IMR-90 (cell line): ENCODE data around the gene RAB11FIP4. TPM values are rescaled to one million over a fixed set of nuclear protein-coding genes. Genes with fewer than 3 reads are reported as not detected.

Experiments
- ATAC-seq: fragments of 200-7000 bp; cut with Tn5 transposase; 2 replicates; pipeline ENCODE4 v1.9.1; 2020; ENCODE audit warnings: low read depth, mild to moderate bottlenecking, moderate library complexity
- BruUV-seq: library from RNA; stranded (reverse); fragments of 400-500 nt; replicated peaks from 2 replicates; lab custom pipeline; 2021; lab: Mats Ljungman, UMichigan
- CTCF ChIA-PET: fragments of 300-600 bp; formaldehyde crosslinking; extraction: SDS; loops from one replicate; lab custom pipeline; 2021; ENCODE audit warnings: antibody characterized with exemption; lab: Yijun Ruan, JAX
- POLR2A ChIA-PET: fragments of 300-600 bp; sonication (Branson Sonifier 250); formaldehyde crosslinking; loops from one replicate; lab custom pipeline; 2022; ENCODE audit warnings: antibody characterized with exemption; ENCODE audit not compliant: unreplicated experiment; lab: Charles Lee
- DNase-seq: peaks from one replicate; pipeline ENCODE4 v3.0.0; 2013
- H2AFZ ChIP-seq: replicated peaks from 2 replicates; pipeline ENCODE3; 2013; ENCODE audit warnings: low read length, mild to moderate bottlenecking; ENCODE audit not compliant: poor library complexity
- H2AK5ac ChIP-seq: 2 replicates; pipeline ENCODE4 v1.6.1; 2013; ENCODE audit warnings: low read depth, low read length, inconsistent platforms
- H2AK9ac ChIP-seq: replicated peaks from 2 replicates; pipeline ENCODE3; 2013; ENCODE audit warnings: mild to moderate bottlenecking, low read depth, low read length, moderate library complexity; ENCODE audit not compliant: poor library complexity
- H2BK120ac ChIP-seq: 2 replicates; pipeline ENCODE4 v1.6.1; 2013; ENCODE audit warnings: low read depth, low read length, inconsistent platforms
- H2BK15ac ChIP-seq: 3 replicates; pipeline ENCODE4 v1.6.1; 2013; ENCODE audit warnings: low read depth, low read length, inconsistent platforms
- H2BK20ac ChIP-seq: 2 replicates; pipeline ENCODE4 v1.6.1; 2013; ENCODE audit warnings: low read depth, mild to moderate bottlenecking, inconsistent platforms, low read length, moderate library complexity
- H2BK5ac ChIP-seq: 2 replicates; pipeline ENCODE4 v1.6.1; 2013; ENCODE audit warnings: mild to moderate bottlenecking, low read depth, low read length, inconsistent platforms; ENCODE audit not compliant: poor library complexity, severe bottlenecking
- H3K14ac ChIP-seq: replicated peaks from 2 replicates; pipeline ENCODE4 v1.6.1; 2013; ENCODE audit warnings: low read depth, low read length, inconsistent platforms
- H3K18ac ChIP-seq: 2 replicates; pipeline ENCODE4 v1.6.1; 2013; ENCODE audit warnings: low read depth, low read length, control low read depth
- H3K23ac ChIP-seq: 2 replicates; pipeline ENCODE4 v1.6.1; 2013; ENCODE audit warnings: low read depth, low read length, inconsistent platforms
- H3K27ac ChIP-seq: 2 replicates; pipeline ENCODE4 v1.5.1; 2013; ENCODE audit warnings: mild to moderate bottlenecking, control low read depth, low read length; ENCODE audit not compliant: insufficient read depth
- H3K27me3 ChIP-seq: 2 replicates; pipeline ENCODE4 v1.6.1; 2013; ENCODE audit warnings: low read length; ENCODE audit not compliant: control insufficient read depth, insufficient read depth
- H3K36me3 ChIP-seq: 2 replicates; pipeline ENCODE4 v1.6.1; 2013; ENCODE audit warnings: low read length, mixed read lengths; ENCODE audit not compliant: control insufficient read depth, insufficient read depth
- H3K4ac ChIP-seq: 2 replicates; pipeline ENCODE4 v1.6.1; 2013; ENCODE audit warnings: low read depth, low read length, inconsistent platforms
- H3K4me1 ChIP-seq: 2 replicates; pipeline ENCODE4 v1.6.1; 2013; ENCODE audit warnings: low read length, mixed read lengths; ENCODE audit not compliant: control insufficient read depth, insufficient read depth
- H3K4me2 ChIP-seq: 2 replicates; pipeline ENCODE4 v1.6.1; 2013; ENCODE audit warnings: low read depth, mild to moderate bottlenecking, control low read depth, low read length, moderate library complexity
- H3K4me3 ChIP-seq: 2 replicates; pipeline ENCODE4 v1.5.1; 2013; ENCODE audit warnings: low read depth, mild to moderate bottlenecking, control low read depth, low read length, moderate library complexity; ENCODE audit not compliant: insufficient read depth
- H3K56ac ChIP-seq: 2 replicates; pipeline ENCODE4 v1.6.1; 2013; ENCODE audit warnings: low read length, inconsistent platforms; ENCODE audit not compliant: insufficient read depth; ENCODE audit errors: extremely low read depth
- H3K79me1 ChIP-seq, 2 experiments: 2 replicates each; pipeline ENCODE4 v1.6.1; 2013; ENCODE audit warnings: low read length in 2 of 2, inconsistent platforms in 1 of 2, low read depth in 1 of 2
- H3K9ac ChIP-seq: 2 replicates; pipeline ENCODE4 v1.6.1; 2013; ENCODE audit warnings: low read depth, low read length, control low read depth
- H3K9me1 ChIP-seq: 2 replicates; pipeline ENCODE4 v1.6.1; 2013; ENCODE audit warnings: low read length, inconsistent platforms; ENCODE audit not compliant: insufficient read depth
- H3K9me3 ChIP-seq: 2 replicates; pipeline ENCODE4 v1.6.1; 2013; ENCODE audit warnings: low read length; ENCODE audit not compliant: control insufficient read depth, insufficient read depth
- H4K20me1 ChIP-seq: 2 replicates; pipeline ENCODE4 v1.6.1; 2013; ENCODE audit warnings: low read length, inconsistent platforms; ENCODE audit not compliant: insufficient read depth
- H4K5ac ChIP-seq: 2 replicates; pipeline ENCODE4 v1.6.1; 2013; ENCODE audit warnings: mild to moderate bottlenecking, low read depth, low read length, control low read depth
- H4K8ac ChIP-seq, 2 experiments: 2 replicates each; pipeline ENCODE4 v1.6.1; 2013; ENCODE audit warnings: low read depth in 2 of 2, low read length in 2 of 2, control low read depth in 1 of 2, inconsistent platforms in 1 of 2
- H4K91ac ChIP-seq: 2 replicates; pipeline ENCODE4 v1.6.1; 2013; ENCODE audit warnings: low read depth, low read length, inconsistent platforms; ENCODE audit not compliant: insufficient read depth
- WGBS, 2 experiments: methylation state at CpG; one replicate each; pipeline versions ENCODE4 v1.1.5 to v1.1.7; 2013; ENCODE audit warnings: missing lambda C conversion rate in 2 of 2; ENCODE audit not compliant: insufficient read length in 1 of 2; ENCODE audit errors: extremely low coverage in 2 of 2; 5-methylcytosine and 5-hydroxymethylcytosine counted together
- dilution Hi-C: fragments of 300-500 bp; cut with HindIII; formaldehyde crosslinking; loops from one replicate; pipeline ENCODE4 v1.14.3; 2018; ENCODE audit warnings: low sequenced_read_pairs; ENCODE audit not compliant: unreplicated experiment
- in situ Hi-C: fragments of 300-500 bp; cut with MboI; formaldehyde crosslinking; loops from 3 replicates; pipeline ENCODE4 v1.14.3; 2019; ENCODE audit warnings: low sequenced_read_pairs, inconsistent platforms, mixed read lengths
- intact Hi-C: fragments of 100-400 bp; cut with micrococcal nuclease; formaldehyde crosslinking; loops from 2 replicates; pipeline ENCODE4 v1.10.0; 2022
- polyA plus RNA-seq, 3 experiments: library from polyadenylated mRNA; depleted of rRNA; stranded (reverse); fragments of >200 nt; gene quantifications; 2 replicates each; pipeline ENCODE4 v1.2.3, GENCODE V29; 2012; ENCODE audit warnings: low replicate concordance in 1 of 3
- total RNA-seq: library from RNA; depleted of rRNA; stranded (reverse); fragments of >200 nt; gene quantifications from 2 replicates; pipeline ENCODE4 v1.2.3, GENCODE V29; 2012
- TF ChIP-seq, protein P1 (sequence below): fragments of 150-350 bp; IDR thresholded peaks from 2 replicates; pipeline ENCODE4 v1.6.1; 2016; ENCODE audit warnings: low read depth, mild to moderate bottlenecking, low read length, moderate library complexity, borderline replicate concordance

RAB11FIP4 gene
- total and polyA plus RNA-seq, 2 of the 4 experiments (the other 2 are of a cell fraction) = 0.68 to 1.1 TPM

DNA sequence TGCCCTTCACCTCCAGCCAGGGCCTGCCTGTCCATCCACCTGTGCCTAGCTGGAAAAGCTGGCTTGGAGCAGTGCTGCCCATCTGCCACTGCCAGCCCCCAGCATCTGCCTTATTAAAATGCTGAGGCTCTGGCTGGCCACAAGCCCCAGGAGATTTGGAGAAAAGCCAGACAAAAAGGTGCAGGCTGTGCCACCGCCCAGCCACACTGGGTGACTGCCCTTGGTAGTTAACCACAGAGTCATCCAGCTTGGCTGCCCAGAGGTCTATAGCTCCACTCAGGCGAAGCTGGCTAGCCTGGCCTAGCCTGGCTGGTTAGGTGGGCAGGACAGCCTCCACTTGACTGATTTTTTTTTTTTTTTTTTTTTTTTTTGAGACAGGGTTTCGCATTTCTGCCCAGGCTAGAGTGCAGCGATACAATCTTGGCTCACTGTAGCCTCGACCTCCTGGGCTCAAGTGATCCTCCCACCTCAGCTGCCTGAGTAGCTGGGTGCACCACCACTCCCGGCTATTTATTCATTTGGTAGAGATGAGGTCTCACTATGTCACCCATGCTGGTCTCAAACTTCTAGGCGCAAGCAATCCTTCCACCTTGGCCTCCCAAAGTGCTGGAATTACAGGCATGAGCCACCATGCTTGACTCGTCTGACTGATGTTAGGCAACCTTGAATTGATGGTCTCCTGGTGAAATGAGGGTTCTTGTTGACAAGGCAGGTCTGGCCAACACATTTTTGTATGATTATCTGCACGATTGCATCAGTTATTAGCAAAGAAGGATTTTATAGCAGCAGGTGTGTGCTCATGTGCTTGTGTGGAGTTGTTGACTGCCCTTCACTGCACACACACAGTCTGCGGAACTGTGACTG is 103.8 kb downstream of the RAB11FIP4 start:
- no peak overlapping the region for H2BK120ac ChIP-seq
- H3K9me3 ChIP-seq = no peaks in the 10 kb centered on the region
- no peak overlapping the region for H3K14ac ChIP-seq
- DNase-seq (no peak), ATAC-seq (no peak)
- H3K4me2 ChIP-seq = no peak overlapping the region
- 56% methylated on average over 2 of the region's 10 CpGs; no CpG with 5 or more reads in 1 of the 2 experiments for WGBS, 2 experiments
- no peak overlapping the region for H3K18ac ChIP-seq
- no peak overlapping the region for H2BK5ac ChIP-seq
- no peaks in the 10 kb centered on the region for H3K79me1 ChIP-seq
- no peaks in the 10 kb centered on the region for H4K20me1 ChIP-seq
- no peak overlapping the region for H4K8ac ChIP-seq
- H3K27ac ChIP-seq = no peak overlapping the region
- intact Hi-C loops = no loop called here
- BruUV-seq = no TSS peak
- H3K4me1 ChIP-seq = no peaks in the 10 kb centered on the region
- H3K23ac ChIP-seq = no peak overlapping the region
- no peak overlapping the region for H2AK5ac ChIP-seq
- ChIA-PET POLR2A (no interaction called here), CTCF (no interaction called here)
- H3K9me1 ChIP-seq = no peaks in the 10 kb centered on the region; the same call in 1 of the 2 replicates
- H3K56ac ChIP-seq = no peak overlapping the region
- H3K9ac ChIP-seq = no peak overlapping the region
- no peak overlapping the region for H2AFZ ChIP-seq
- TF ChIP-seq, protein P1, sequence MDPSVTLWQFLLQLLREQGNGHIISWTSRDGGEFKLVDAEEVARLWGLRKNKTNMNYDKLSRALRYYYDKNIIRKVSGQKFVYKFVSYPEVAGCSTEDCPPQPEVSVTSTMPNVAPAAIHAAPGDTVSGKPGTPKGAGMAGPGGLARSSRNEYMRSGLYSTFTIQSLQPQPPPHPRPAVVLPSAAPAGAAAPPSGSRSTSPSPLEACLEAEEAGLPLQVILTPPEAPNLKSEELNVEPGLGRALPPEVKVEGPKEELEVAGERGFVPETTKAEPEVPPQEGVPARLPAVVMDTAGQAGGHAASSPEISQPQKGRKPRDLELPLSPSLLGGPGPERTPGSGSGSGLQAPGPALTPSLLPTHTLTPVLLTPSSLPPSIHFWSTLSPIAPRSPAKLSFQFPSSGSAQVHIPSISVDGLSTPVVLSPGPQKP = no peak
- H2BK15ac ChIP-seq = no peak overlapping the region
- H3K27me3 ChIP-seq = peaks cover 81% of the 10 kb centered on the region
- no peaks in the 10 kb centered on the region for H3K36me3 ChIP-seq
- dilution Hi-C loops = no loop called here
- H2AK9ac ChIP-seq = no peak overlapping the region
- no peak overlapping the region for H2BK20ac ChIP-seq
- no peak overlapping the region for H4K91ac ChIP-seq
- H4K5ac ChIP-seq = no peak overlapping the region
- no peak overlapping the region for H3K4me3 ChIP-seq
- in situ Hi-C loops = no loop called here
- H3K4ac ChIP-seq = no peak overlapping the region
